WTC11 (cell line): ENCODE data around the gene CD247. TPM values are rescaled to one million over a fixed set of nuclear protein-coding genes. Genes with fewer than 3 reads are reported as not detected.

ENCODE experiments used
- ATAC-seq: fragments of 200-7000 bp; cut with Tn5 transposase; 2 replicates; pipeline ENCODE4 v1.10.0; 2021; ENCODE audit warnings: mild to moderate bottlenecking, moderate library complexity
- CTCF ChIA-PET: fragments of 300-600 bp; sonication (Branson Sonifier 250); formaldehyde crosslinking; loops from one replicate; lab custom pipeline; 2021; ENCODE audit warnings: antibody characterized with exemption; lab: Charles Lee
- POLR2A ChIA-PET: fragments of 350-600 bp; sonication (Branson Sonifier 250); formaldehyde crosslinking; loops from one replicate; lab custom pipeline; 2021; ENCODE audit warnings: antibody characterized with exemption; lab: Charles Lee
- DNase-seq: peaks from one replicate; pipeline ENCODE4 v3.0.0; 2021; ENCODE audit warnings: low spot score
- H3K27ac Mint-ChIP-seq: 2 replicates; pipeline ENCODE4 v1.8.0; 2021; ENCODE audit warnings: mixed read lengths
- H3K27me3 Mint-ChIP-seq: 2 replicates; pipeline ENCODE4 v1.8.0; 2021; ENCODE audit warnings: low read depth, mild to moderate bottlenecking, moderate library complexity, mixed read lengths
- H3K36me3 Mint-ChIP-seq: 2 replicates; pipeline ENCODE4 v1.8.0; 2021; ENCODE audit warnings: mixed read lengths
- H3K4me1 Mint-ChIP-seq: 2 replicates; pipeline ENCODE4 v1.8.0; 2022; ENCODE audit warnings: mixed read lengths
- H3K4me3 Mint-ChIP-seq: 2 replicates; pipeline ENCODE4 v1.8.0; 2021; ENCODE audit warnings: mild to moderate bottlenecking, moderate library complexity, mixed read lengths
- H3K9me3 Mint-ChIP-seq: 2 replicates; pipeline ENCODE4 v1.8.0; 2021; ENCODE audit warnings: mixed read lengths
- ATF1 ChIP-seq: sonication (generic); formaldehyde crosslinking; IDR thresholded peaks from 2 replicates; pipeline ENCODE4 v1.8.1; 2023; ENCODE audit warnings: mild to moderate bottlenecking, moderate library complexity, missing genetic modification reagents
- ETV6 ChIP-seq: sonication (generic); formaldehyde crosslinking; IDR thresholded peaks from 2 replicates; pipeline ENCODE4 v1.8.1; 2022; ENCODE audit warnings: mild to moderate bottlenecking, missing genetic modification reagents
- FOXK1 ChIP-seq: sonication (generic); formaldehyde crosslinking; IDR thresholded peaks from 2 replicates; pipeline ENCODE4 v1.8.0; 2022; ENCODE audit warnings: mild to moderate bottlenecking, moderate library complexity, missing genetic modification reagents
- GABPB1 ChIP-seq: sonication (generic); formaldehyde crosslinking; IDR thresholded peaks from 2 replicates; pipeline ENCODE4 v1.8.1; 2023; ENCODE audit warnings: mild to moderate bottlenecking, missing genetic modification reagents
- IRF2 ChIP-seq: sonication (generic); formaldehyde crosslinking; IDR thresholded peaks from 2 replicates; pipeline ENCODE4 v1.8.0; 2022; ENCODE audit warnings: low read depth, missing genetic modification reagents, borderline replicate concordance
- JAZF1 ChIP-seq: fragments of 250-450 bp; sonication (Bioruptor Pico); IDR thresholded peaks from 2 replicates; pipeline ENCODE4 v1.9.0; 2021; ENCODE audit warnings: moderate library complexity, mild to moderate bottlenecking, inconsistent platforms
- JUN ChIP-seq: sonication (generic); formaldehyde crosslinking; IDR thresholded peaks from 2 replicates; pipeline ENCODE4 v1.8.0; 2023; ENCODE audit warnings: mild to moderate bottlenecking, missing genetic modification reagents
- KAT7 ChIP-seq: sonication (generic); formaldehyde crosslinking; IDR thresholded peaks from 2 replicates; pipeline ENCODE4 v1.8.1; 2023; ENCODE audit warnings: missing genetic modification reagents, mild to moderate bottlenecking, borderline replicate concordance
- NFATC4 ChIP-seq: fragments of 250-450 bp; sonication (Bioruptor Pico); IDR thresholded peaks from 2 replicates; pipeline ENCODE4 v1.9.0; 2021; ENCODE audit warnings: mild to moderate bottlenecking
- RELA ChIP-seq: sonication (generic); formaldehyde crosslinking; IDR thresholded peaks from 2 replicates; pipeline ENCODE4 v1.8.1; 2022; ENCODE audit warnings: missing genetic modification reagents, mild to moderate bottlenecking, borderline replicate concordance
- SMAD4 ChIP-seq: sonication (generic); formaldehyde crosslinking; IDR thresholded peaks from 2 replicates; pipeline ENCODE4 v1.8.0; 2022; ENCODE audit warnings: mild to moderate bottlenecking, missing genetic modification reagents
- TEAD4 ChIP-seq: sonication (generic); formaldehyde crosslinking; IDR thresholded peaks from 2 replicates; pipeline ENCODE4 v1.8.0; 2022; ENCODE audit warnings: mild to moderate bottlenecking, missing genetic modification reagents
- ZNF232 ChIP-seq: sonication (generic); formaldehyde crosslinking; IDR thresholded peaks from 2 replicates; pipeline ENCODE4 v1.8.0; 2022; ENCODE audit warnings: mild to moderate bottlenecking, missing genetic modification reagents
- ZNF263 ChIP-seq: sonication (generic); formaldehyde crosslinking; IDR thresholded peaks from 2 replicates; pipeline ENCODE4 v1.8.1; 2022; ENCODE audit warnings: low read depth, mild to moderate bottlenecking, moderate library complexity, missing genetic modification reagents
- ZNF317 ChIP-seq: sonication (generic); formaldehyde crosslinking; IDR thresholded peaks from 2 replicates; pipeline ENCODE4 v1.8.1; 2023; ENCODE audit warnings: low read depth, mild to moderate bottlenecking, moderate library complexity, missing genetic modification reagents, borderline replicate concordance
- ZNF423 ChIP-seq: fragments of 250-450 bp; sonication (Bioruptor Pico); IDR thresholded peaks from 2 replicates; pipeline ENCODE4 v2.1.2; 2022; ENCODE audit warnings: mild to moderate bottlenecking, moderate library complexity
- total RNA-seq: library from RNA; stranded (reverse); gene quantifications from 3 replicates; pipeline ENCODE4 v1.2.3, GENCODE V29; 2021
- TF ChIP-seq, protein P1 (sequence below): fragments of 250-450 bp; sonication (Bioruptor Pico); IDR thresholded peaks from 2 replicates; pipeline ENCODE4 v2.1.2; 2022; ENCODE audit warnings: mild to moderate bottlenecking, moderate library complexity
- TF ChIP-seq, protein P2 (sequence below): sonication (generic); formaldehyde crosslinking; IDR thresholded peaks from 2 replicates; pipeline ENCODE4 v1.8.1; 2023; ENCODE audit warnings: mild to moderate bottlenecking, missing genetic modification reagents
- TF ChIP-seq, protein P3 (sequence below): fragments of 250-450 bp; sonication (Bioruptor Pico); conservative IDR thresholded peaks from 2 replicates; pipeline ENCODE4 v1.9.0; 2021; ENCODE audit warnings: mild to moderate bottlenecking
- TF ChIP-seq, protein P4 (sequence below): sonication (generic); formaldehyde crosslinking; IDR thresholded peaks from 2 replicates; pipeline ENCODE4 v1.8.1; 2023; ENCODE audit warnings: mild to moderate bottlenecking, missing genetic modification reagents
- TF ChIP-seq, protein P5 (sequence below): sonication (generic); formaldehyde crosslinking; IDR thresholded peaks from 2 replicates; pipeline ENCODE4 v1.8.1; 2022; ENCODE audit warnings: mild to moderate bottlenecking, missing genetic modification reagents, moderate library complexity, borderline replicate concordance
- TF ChIP-seq, protein P6 (sequence below): sonication (generic); formaldehyde crosslinking; IDR thresholded peaks from 2 replicates; pipeline ENCODE4 v1.8.0; 2022; ENCODE audit warnings: mild to moderate bottlenecking, missing genetic modification reagents

CD247 gene
- total RNA-seq, 1 experiment from 2014 or later, result 1.8 TPM

DNA sequence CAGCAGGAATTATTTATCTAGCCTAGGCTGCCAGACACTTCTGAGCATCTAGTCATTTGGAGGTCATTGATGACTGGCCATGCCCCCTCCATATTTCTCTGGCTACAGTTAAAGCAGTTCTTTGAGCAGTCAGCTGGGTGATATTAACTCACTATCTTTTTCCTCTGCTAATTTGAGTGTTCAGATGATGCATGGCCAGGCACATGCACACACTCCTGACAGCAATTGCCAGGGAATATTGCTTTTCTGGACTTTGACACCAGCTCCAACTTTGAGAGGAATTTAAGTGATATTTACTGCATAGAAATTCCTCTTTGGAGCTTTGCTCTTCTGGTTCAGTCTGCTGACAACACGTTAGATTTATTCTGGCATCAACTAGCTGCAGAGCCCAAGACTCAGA, 52.6 kb downstream of the CD247 start (continued):
- no peak for TF ChIP-seq NFATC4 (CRISPR knock-in tag)
- TF ChIP-seq, protein P1, sequence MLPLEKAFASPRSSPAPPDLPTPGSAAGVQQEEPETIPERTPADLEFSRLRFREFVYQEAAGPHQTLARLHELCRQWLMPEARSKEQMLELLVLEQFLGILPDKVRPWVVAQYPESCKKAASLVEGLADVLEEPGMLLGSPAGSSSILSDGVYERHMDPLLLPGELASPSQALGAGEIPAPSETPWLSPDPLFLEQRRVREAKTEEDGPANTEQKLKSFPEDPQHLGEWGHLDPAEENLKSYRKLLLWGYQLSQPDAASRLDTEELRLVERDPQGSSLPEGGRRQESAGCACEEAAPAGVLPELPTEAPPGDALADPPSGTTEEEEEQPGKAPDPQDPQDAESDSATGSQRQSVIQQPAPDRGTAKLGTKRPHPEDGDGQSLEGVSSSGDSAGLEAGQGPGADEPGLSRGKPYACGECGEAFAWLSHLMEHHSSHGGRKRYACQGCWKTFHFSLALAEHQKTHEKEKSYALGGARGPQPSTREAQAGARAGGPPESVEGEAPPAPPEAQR (CRISPR knock-in tag), result no peak
- no peak for TF ChIP-seq GABPB1 (CRISPR knock-in tag)
- TF ChIP-seq, protein P2, sequence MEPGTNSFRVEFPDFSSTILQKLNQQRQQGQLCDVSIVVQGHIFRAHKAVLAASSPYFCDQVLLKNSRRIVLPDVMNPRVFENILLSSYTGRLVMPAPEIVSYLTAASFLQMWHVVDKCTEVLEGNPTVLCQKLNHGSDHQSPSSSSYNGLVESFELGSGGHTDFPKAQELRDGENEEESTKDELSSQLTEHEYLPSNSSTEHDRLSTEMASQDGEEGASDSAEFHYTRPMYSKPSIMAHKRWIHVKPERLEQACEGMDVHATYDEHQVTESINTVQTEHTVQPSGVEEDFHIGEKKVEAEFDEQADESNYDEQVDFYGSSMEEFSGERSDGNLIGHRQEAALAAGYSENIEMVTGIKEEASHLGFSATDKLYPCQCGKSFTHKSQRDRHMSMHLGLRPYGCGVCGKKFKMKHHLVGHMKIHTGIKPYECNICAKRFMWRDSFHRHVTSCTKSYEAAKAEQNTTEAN (CRISPR knock-in tag), result no peak
- no peak for TF ChIP-seq JUN (CRISPR knock-in tag)
- TF ChIP-seq SMAD4 (CRISPR knock-in tag), result no peak

DNA sequence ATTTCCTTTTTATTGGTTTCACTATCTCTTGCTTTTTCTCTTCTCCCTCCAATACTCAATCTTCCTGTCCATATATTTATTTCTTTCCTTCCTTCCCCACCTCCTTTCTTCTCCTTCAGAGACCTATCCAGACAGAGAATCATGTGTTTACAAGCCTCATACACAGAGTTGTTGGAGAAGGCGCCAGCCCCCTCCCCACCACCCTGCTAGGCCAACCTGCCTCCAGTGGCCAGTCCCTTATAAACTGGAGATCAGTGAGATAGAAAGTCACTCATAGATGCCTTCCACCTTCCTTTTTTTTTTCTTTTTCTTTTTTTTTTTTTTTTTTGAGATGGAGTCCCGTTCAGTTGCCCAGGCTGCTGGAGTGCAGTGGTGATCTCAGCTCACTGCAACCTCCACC, 53.3 kb downstream of the CD247 start:
- DNase-seq (no peak), ATAC-seq (no peak)
- POLR2A ChIA-PET, result interaction anchor here (0.7 kb wide), 1 partner anchor 45 kb away, joined by 4 read pairs; no protein-coding TSS in a partner anchor
- H3K9me3 Mint-ChIP-seq, result no peaks in the 10 kb centered on the region
- TF ChIP-seq ATF1 (no peak), ETV6 (CRISPR knock-in tag) (no peak), ZNF317 (CRISPR knock-in tag) (no peak)
- H3K4me3 Mint-ChIP-seq, result no peak overlapping the region
- peaks cover 30% of the 10 kb centered on the region for H3K4me1 Mint-ChIP-seq
- H3K27me3 Mint-ChIP-seq, result no peaks in the 10 kb centered on the region
- CTCF ChIA-PET, result interaction anchor here (0.6 to 2.2 kb wide), 9 partner anchors 10 to 555 kb away, joined by 3 to 8 read pairs (median 4); no protein-coding TSS in a partner anchor
- no peak overlapping the region for H3K27ac Mint-ChIP-seq
- no peaks in the 10 kb centered on the region for H3K36me3 Mint-ChIP-seq

DNA sequence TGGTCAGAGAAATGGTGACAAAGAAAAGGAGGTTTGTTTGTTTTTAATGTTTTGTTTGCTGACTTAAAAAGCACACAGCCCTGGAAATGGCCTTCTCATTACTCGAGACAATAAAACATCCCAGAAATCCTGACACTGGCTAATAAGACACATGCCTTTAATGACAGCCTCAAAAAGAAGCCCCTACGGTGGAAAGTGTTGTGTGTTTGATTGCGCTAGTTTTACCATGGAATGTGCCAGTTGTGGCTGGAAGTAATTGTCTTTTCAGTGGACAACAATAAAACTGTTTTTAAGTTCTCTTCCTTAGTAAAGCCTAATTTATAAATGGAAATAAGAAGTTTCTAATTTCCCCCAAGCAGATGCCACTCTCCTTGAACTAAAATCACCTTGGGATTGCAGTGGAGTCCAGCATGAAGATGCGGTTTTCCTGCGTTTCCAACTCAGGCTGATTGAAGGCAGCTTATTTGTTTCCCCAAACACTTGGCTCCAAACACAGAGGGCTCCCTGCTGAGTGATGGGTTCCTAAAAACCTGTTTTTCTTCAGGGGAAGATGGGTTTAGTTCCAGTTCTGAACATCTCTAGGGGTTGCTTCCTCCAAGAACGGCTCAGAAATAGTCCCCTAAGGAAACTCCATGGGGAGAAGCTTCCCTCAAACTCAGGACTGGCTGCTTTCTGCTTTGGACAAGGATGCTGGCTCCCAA, 54.3 kb downstream of the CD247 start:
- CTCF ChIA-PET, result interaction anchor here (1.2 to 2.2 kb wide), 5 partner anchors 9 to 224 kb away, joined by 3 to 8 read pairs (median 5); no protein-coding TSS in a partner anchor
- H3K4me1 Mint-ChIP-seq, result peaks cover 30% of the 10 kb centered on the region
- no peak overlapping the region for H3K4me3 Mint-ChIP-seq
- TF ChIP-seq ZNF423 (CRISPR knock-in tag), result no peak
- TF ChIP-seq, protein P3, sequence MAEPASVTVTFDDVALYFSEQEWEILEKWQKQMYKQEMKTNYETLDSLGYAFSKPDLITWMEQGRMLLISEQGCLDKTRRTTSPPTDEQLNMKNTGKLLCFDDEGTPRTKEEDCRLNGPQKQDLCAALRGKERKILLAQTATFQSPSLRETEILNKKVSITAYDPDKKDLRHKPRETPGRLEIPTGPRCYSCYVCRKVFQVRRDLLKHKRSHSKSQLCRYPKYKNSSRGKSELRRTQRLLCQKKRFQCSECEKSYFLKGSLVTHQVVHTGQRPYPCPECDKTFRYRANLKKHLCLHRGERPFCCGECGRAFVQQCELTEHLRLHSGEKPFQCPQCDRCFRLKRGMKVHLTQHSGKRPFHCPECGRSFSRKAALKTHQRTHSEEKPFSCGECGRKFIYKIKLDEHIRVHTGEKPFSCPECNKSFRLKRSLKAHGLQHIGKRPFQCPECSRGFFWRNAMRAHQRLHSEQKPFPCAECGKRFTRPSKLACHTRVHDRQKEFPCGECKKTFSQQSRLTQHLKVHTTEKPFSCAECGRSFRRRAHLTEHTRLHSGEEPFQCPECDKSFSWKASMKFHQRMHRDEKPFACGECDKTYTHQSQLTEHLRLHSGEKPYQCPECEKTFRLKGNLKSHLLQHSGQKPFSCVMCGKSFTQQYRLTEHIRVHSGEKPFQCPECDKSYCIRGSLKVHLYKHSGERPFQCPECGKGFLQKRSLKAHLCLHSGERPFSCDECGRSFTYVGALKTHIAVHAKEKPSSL (CRISPR knock-in tag), result no peak
- no peak for TF ChIP-seq ZNF263
- TF ChIP-seq, protein P4, sequence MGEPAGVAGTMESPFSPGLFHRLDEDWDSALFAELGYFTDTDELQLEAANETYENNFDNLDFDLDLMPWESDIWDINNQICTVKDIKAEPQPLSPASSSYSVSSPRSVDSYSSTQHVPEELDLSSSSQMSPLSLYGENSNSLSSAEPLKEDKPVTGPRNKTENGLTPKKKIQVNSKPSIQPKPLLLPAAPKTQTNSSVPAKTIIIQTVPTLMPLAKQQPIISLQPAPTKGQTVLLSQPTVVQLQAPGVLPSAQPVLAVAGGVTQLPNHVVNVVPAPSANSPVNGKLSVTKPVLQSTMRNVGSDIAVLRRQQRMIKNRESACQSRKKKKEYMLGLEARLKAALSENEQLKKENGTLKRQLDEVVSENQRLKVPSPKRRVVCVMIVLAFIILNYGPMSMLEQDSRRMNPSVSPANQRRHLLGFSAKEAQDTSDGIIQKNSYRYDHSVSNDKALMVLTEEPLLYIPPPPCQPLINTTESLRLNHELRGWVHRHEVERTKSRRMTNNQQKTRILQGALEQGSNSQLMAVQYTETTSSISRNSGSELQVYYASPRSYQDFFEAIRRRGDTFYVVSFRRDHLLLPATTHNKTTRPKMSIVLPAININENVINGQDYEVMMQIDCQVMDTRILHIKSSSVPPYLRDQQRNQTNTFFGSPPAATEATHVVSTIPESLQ (CRISPR knock-in tag), result no peak
- TF ChIP-seq SMAD4 (CRISPR knock-in tag), result no peak
- TF ChIP-seq, protein P5, sequence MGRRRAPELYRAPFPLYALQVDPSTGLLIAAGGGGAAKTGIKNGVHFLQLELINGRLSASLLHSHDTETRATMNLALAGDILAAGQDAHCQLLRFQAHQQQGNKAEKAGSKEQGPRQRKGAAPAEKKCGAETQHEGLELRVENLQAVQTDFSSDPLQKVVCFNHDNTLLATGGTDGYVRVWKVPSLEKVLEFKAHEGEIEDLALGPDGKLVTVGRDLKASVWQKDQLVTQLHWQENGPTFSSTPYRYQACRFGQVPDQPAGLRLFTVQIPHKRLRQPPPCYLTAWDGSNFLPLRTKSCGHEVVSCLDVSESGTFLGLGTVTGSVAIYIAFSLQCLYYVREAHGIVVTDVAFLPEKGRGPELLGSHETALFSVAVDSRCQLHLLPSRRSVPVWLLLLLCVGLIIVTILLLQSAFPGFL (CRISPR knock-in tag), result no peak
- TF ChIP-seq, protein P6, sequence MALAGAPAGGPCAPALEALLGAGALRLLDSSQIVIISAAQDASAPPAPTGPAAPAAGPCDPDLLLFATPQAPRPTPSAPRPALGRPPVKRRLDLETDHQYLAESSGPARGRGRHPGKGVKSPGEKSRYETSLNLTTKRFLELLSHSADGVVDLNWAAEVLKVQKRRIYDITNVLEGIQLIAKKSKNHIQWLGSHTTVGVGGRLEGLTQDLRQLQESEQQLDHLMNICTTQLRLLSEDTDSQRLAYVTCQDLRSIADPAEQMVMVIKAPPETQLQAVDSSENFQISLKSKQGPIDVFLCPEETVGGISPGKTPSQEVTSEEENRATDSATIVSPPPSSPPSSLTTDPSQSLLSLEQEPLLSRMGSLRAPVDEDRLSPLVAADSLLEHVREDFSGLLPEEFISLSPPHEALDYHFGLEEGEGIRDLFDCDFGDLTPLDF (CRISPR knock-in tag), result no peak
- TF ChIP-seq FOXK1 (CRISPR knock-in tag), result no peak
- TF ChIP-seq JAZF1 (CRISPR knock-in tag), result no peak
- no peak for TF ChIP-seq ETV6 (CRISPR knock-in tag)
- no peak for TF ChIP-seq KAT7 (CRISPR knock-in tag)
- no peak for TF ChIP-seq ZNF232 (CRISPR knock-in tag)
- TF ChIP-seq IRF2 (CRISPR knock-in tag), result no peak
- TF ChIP-seq RELA (CRISPR knock-in tag), result no peak
- TF ChIP-seq TEAD4, result no peak

More for the DNA sequence above, 54.3 kb downstream of the CD247 start:
- Mint-ChIP-seq H3K36me3 (no peaks in the 10 kb centered on the region), H3K27me3 (no peaks in the 10 kb centered on the region), H3K9me3 (no peaks in the 10 kb centered on the region), H3K27ac (no peak overlapping the region)
- no peak for DNase-seq
- POLR2A ChIA-PET, result no interaction called here
- no peak for ATAC-seq
